Right kidney (tissue), 1 donor: ENCODE measurements around the gene TINAGL1.

Source experiments
- DNase-seq: peaks from one replicate; pipeline ENCODE4 v3.0.0-alpha.2; 2016

Gene TINAGL1

GRCh38 chr1:31567956-31568570 lies 8.3 kb upstream of the TINAGL1 start:
- no peak for DNase-seq

- no peak for DNase-seq
These were observed 7.3 kb upstream of the TINAGL1 start for GRCh38 chr1:31568895-31569595.

GRCh38 chr1:31569596-31570173 lies 6.6 kb upstream of the TINAGL1 start:
- no peak for DNase-seq

GRCh38 chr1:31570228-31570627 lies 6.1 kb upstream of the TINAGL1 start:
- DNase-seq, result no peak

GRCh38 chr1:31570906-31571305 lies 5.4 kb upstream of the TINAGL1 start:
- DNase-seq, result no peak

- DNase-seq, result no peak
These were observed 4.7 kb upstream of the TINAGL1 start for GRCh38 chr1:31571340-31572295.

GRCh38 chr1:31572323-31573104 lies 3.8 kb upstream of the TINAGL1 start:
- DNase-seq, result no peak

GRCh38 chr1:31573261-31573660 lies 3.1 kb upstream of the TINAGL1 start:
- no peak for DNase-seq

- no peak for DNase-seq
These were observed 1.5 kb upstream of the TINAGL1 start for GRCh38 chr1:31574749-31575368.

- no peak for DNase-seq
These were observed 760 bp upstream of the TINAGL1 start for GRCh38 chr1:31575369-31576140.

- DNase-seq, result no peak
These were observed 584 bp downstream of the TINAGL1 start for GRCh38 chr1:31576743-31577455.

- DNase-seq, result no peak
These were observed 1.3 kb downstream of the TINAGL1 start for GRCh38 chr1:31577515-31578192.

GRCh38 chr1:31579374-31579773 lies 3.1 kb downstream of the TINAGL1 start:
- peak; percentile 56 for DNase-seq

- no peak for DNase-seq
These were observed 4.2 kb downstream of the TINAGL1 start for GRCh38 chr1:31580513-31580870.

- no peak for DNase-seq
These were observed 4.7 kb downstream of the TINAGL1 start for GRCh38 chr1:31580891-31581603.

- DNase-seq, result no peak
These were observed 5.8 kb downstream of the TINAGL1 start for GRCh38 chr1:31581821-31582810.
